ENCODE data around the gene CRYGB.

CRYGB gene, protein sequence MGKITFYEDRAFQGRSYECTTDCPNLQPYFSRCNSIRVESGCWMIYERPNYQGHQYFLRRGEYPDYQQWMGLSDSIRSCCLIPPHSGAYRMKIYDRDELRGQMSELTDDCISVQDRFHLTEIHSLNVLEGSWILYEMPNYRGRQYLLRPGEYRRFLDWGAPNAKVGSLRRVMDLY
- total RNA-seq, result 0 reads per million in 2 donors

DNA sequence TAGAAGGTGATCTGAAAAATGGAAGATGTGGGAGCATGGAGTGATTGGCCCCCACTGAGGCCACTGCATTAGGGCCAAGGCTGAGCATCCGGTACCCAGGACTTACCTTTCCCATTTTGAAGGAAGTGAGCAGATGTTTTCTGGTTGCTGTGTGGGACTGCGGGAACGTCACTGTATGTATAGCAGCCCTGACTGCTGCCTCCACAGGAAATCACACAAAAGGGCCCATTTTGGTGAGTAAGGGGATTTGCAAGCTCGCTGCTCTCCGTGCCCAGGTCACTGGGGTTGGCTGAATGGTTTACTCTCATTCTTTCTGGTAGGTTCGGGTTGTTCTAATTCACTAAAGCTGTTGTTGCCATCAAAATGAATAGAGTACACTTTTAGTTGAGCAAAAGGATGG lies at the start of gene CRYGB:
Gene CRYGB (minus strand): TSS at position 153 of the 400 bp plus-strand sequence. CDS start 38 bp downstream, at position 115.
- no peak for DNase-seq

DNA sequence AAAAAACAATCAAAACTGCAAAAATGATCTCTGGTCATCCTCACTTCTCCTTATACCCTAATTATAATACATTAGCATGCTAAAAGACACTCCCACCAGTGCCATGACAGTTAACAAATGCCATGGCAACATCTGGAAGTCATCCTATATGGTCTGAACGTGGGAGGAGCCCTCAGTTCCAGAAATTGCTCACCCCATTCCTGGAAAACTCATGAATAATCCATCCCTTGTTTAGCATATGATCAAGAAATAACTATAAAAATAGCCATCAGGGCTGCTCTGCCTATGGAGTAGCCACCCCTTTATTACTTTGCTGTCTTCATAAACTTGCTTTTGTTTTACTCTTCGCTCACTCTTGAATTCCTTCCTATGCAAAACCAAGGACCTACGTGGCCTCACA lies 49.6 kb upstream of the CRYGB start:
- DNase-seq, result no peak

DNA sequence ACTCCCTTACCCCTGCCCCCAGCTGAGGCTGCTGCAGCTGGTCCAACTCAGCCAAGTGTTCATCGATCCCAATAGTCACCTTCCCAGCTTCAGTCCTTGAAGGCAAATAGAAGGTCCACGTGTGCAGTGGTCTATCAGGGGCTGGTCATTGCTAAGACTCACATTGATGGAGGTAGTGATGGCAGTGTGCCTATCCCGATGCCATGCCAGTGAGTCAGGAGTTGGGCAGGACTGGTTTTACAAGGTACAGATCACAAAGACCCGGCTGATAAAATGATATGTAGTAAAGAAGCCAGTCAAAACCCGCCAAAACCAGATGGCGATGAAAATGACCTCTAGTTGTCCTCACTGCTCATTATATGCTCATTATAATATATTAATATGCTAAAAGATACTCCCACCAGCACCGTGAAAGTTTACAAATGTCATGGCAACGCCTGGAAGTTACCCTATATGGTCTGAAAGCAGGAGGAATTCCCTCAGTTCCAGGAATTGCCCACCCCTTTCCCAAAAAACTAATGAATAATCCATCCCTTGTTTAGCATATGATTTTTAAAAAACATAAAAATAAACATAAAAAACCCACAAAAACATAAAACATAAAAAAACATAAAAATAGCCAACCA lies 46.8 kb upstream of the CRYGB start:
- DNase-seq, result no peak

DNA sequence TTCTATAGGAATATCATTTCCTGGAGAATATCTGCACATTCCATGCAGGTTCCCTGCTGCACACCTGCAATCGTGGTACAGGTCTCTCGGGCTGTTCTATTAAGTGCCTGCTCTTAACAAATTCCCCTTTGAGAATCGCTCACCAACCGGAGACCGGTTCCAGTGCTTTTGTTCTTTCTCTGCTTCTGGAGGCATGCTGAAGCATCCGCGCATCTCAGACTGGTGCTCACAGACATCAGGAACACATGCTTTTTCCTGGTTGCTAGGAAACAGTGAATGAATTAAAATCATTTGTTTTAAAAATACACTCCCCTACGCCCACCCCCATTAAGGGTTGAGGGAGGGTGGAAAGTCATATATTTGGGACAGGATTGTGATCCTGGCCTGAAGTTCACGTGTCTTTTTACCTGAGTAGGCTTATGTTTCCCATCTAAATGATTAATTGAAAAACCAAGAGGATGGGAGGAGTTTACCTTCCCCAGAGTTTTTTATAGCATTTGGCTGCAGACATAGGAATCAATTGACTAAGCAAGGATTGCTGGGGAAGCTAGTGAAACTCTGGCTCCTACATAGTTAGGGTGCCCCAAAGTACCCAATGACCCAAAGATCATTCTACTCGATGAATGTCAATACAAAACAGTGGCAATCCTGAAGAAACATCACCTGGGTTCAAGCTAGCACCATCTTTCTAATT lies 44.0 kb upstream of the CRYGB start, which contains the start of gene C2orf80:
Gene C2orf80 (minus strand): TSS at position 221 of the 694 bp plus-strand sequence. CDS start 3,044 bp downstream, outside the sequence.
- no peak for DNase-seq

DNA sequence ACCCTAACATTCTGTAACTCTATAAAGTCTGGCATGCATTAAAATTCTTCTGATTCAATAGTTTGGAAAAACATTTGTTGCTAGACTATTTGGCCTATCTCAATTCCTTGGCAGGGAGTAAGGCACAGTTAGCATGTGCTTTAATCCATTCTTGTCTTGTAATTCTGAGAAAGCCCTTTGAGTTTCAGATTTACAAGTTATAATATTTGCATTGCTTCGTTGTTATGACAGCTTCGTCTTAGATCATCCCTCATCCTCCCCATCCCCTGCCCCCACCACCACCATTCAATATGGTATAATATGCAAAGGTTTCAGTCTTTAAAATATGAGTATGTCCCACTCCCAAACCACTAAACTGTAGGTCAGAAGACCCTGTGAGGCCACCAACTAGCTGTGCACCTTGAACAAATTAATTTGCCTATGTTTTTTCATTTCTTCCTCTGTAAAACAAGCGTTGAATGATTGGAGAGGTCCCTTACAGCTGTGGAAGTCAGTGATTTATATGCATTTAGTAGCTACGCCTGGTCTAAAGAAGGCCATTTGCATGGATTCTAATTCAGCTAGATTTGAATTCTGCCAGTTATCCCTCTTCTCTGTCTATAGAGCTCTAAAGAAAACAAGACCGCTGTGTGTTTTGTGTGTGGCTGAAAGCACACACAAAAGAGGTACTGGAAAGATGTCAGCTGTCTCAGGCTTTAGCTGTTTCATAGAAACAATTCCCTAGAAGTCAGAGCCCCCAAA lies 43.3 kb upstream of the CRYGB start:
- no peak for DNase-seq

DNA sequence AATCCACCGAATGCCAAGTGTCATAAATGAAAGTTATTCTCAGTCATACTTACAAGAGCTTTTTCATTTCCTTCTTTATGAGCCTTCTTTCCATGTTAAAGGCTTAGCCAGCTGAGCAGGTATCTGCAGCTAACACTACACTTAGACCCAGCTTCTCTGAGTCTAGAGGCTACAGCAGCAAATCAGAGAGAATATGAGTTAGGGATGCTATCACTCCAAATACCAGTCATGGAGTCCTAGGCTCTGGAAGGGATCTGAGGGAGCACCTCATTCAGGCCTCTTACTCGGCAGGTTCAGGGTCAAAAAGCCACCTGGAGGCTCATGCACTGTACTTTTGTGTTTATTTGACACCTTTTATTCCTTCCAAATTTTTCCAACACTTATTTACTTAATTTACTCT lies 40.9 kb upstream of the CRYGB start:
- no peak for DNase-seq

DNA sequence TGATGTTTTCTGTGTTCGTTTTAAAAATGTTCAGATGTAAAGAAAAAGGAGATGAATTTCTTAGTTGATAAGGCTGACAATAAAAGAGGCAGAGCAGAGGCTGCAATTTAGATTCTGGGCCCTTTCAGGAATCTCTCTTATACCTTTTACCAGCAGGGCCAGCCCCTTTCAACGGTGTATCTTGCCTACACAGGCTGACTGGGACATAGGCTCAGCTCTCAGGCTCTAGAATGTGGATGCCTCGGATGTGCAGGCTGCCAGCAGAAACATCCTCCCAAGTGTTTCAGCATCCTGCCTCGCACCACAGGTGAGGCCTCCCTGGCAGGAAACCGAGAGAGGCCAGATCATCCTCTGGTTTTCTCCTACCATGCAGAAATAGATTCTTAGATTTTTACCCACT lies 40.5 kb upstream of the CRYGB start:
- DNase-seq, result no peak

DNA sequence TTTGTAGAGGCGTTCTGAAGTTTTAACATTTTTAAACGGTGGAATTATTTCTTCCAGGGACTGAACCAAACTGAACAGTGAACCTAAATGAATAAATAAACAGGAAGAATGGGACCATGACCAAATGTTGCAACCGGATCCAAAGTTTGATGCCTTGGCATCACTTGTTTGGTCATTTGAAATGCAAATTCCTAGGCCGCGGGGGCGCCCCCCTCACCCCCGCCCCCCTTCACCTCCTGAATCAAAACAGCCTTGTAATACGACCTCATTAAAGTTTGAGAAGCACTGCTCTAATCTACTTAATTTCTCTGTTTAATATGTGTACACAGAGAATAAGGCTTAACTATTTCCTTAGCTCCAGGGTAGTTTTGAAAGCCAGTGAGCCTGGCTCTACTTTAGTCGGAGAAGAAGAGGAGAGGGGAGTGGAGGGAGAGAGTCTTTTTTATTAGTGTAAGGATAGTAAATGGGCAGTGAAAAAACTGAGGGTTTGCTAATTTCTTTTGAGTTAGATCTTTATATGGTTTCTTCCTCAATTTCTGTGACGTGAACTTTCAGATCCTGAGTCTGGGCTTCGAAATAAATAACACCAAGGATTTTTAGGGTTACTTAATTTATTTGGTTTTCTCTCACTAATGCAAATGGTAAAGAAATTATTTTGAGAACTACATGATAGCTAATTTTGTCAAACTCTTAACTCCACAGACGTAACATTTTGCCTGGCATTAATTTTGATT lies 38.2 kb upstream of the CRYGB start:
- DNase-seq, result no peak

DNA sequence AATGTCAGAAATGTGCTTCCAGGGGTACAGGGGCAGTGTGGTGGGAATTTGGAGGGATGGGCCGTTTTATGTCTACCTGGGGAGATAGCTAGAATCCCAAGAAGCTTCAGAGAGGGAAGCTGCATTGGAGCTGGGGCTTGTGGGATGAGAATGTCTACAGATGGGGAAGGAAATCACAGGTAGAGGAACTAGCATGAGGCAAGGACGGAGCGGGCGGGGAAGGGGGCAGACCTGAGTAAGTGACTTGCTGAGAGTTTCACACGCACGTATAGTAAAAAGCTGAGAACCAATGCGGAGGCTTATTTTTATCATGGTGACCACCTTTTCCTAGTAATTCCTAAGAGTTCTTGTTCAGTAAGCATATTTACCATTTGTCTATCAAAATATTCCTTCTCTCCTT lies 37.6 kb upstream of the CRYGB start:
- DNase-seq, result no peak

DNA sequence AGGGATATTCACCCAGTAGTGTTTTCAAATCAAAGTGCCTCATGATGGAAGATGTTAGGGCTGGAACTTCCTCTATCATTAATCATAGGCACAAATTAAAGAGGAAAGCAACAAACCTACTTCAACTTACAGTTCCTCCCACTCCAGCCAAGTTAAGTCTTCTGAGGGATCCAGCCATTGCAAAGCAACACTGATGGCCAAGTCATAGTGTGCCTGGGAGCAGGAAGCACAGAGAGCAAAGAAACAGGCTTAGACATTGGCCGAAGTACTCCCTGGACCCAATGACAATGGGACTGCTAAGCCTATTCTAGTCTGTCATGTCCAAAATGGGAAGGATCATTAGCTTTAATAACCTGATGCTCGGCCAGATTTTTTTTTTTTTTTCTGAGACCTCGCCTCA lies 36.9 kb upstream of the CRYGB start:
- DNase-seq, result no peak

DNA sequence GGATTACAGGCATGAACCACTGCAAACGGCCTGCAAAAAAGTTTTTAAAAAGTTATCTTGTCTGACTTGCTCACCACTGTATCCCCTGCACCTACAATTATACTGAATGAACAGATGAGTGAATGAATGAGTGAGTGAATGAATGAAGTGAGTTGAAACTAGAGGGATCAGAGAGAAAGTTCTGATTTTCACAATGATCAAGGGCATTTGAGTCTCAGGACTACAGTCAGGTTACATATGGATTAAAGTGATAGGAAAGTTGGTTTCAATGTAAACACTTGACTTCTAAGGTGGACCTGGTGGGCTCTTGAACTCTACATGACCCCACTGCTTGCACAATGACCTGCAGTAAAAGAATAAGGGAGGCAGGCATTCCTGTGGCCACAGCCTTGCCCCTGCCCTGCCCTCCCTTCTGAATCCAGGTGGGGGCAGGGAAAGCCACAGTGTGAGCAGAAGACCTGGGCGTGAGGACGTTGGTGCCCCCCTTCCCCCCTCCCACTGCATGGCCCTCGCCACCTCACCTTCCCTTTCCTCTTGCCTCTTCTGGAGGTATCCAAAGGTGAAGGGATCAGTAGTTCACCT lies 33.2 kb upstream of the CRYGB start:
- no peak for DNase-seq

DNA sequence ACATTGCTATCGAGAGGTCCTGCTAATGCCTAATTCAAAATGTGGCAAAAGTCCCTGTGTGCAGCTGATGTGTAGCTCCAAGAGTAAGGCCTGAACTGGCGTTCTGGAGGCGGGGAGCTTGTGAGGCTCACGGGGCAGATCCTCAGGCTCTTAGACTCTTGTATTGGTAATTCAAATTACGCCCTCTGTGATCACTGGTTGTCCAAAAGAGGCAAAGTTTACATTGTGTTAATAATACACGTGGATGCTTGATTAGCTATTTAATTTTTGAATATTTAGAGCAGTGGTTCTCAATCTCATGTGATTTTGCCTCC lies 29.8 kb upstream of the CRYGB start:
- no peak for DNase-seq

DNA sequence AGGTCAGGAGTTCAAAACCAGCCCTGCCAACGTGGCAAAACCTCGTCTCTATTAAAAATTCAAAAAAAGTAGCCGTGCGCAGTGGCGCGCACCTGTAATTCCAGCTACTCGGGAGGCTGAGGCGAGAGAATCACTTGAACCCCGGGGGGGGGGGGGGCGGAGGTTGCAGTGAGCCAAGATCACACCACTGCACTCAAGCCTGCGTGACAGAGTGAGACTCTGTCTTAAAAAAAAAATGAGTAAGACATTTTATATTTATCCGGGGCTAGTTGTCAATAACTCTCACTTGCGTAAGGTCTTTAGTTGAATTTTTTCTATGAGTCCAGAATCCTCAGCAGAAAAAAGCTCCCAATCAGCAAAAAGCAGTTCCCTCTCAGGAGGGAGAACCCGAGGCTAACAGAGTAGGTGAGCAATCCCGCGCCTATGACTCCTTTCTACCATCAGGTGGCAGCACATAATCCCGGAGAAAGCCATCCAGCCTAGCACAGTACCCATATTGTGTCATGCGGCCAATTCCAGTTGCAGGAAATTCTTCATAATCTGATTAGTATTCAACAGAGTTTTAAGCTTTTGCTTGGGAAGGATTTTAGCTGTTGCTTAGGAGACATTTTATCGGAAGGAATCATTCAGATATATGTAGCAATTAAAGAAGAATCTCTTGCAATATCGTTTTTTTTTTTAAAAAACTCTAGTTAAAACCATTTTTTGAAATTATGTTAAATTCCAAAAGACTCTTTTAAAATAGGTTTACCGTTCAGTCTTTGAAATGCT lies 29.3 kb upstream of the CRYGB start:
- DNase-seq, result no peak

DNA sequence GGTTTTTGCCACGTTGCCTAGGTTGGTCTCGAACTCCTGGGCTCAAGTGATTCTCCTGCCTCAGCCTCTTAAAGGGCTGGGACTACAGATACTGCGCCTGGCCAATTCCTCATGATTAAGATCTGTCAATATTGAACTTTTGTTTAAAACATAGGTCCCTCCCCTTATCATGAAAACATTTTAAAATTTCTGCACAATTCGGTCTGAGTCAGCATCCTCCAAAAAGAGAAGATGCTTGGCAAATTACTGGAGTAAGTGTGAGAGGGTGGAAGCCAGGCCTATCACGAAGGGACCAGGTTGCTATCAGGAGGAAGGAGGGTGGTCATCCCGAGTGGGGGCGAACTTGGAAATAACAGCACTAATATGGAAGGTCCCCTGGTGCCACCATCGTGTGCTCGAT lies 28.2 kb upstream of the CRYGB start:
- no peak for DNase-seq

DNA sequence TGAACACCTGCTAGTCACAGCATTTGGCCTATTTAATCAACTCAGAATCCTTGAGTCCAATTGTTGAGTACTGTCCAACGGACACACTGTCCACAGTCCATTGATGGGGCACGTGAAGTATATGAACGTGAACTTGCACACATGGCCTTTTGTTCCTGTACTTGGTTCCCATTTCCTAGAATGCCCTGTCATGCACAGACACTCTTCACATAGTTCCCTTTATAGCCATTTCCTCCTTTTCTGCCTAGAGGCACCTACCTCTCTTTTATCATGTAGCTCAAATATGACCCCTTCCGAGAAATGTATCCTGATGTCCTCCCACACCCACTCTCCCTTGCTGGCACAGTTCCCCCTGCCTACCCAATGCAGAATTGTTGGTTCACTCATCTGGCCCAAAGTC lies 26.2 kb upstream of the CRYGB start:
- no peak for DNase-seq

DNA sequence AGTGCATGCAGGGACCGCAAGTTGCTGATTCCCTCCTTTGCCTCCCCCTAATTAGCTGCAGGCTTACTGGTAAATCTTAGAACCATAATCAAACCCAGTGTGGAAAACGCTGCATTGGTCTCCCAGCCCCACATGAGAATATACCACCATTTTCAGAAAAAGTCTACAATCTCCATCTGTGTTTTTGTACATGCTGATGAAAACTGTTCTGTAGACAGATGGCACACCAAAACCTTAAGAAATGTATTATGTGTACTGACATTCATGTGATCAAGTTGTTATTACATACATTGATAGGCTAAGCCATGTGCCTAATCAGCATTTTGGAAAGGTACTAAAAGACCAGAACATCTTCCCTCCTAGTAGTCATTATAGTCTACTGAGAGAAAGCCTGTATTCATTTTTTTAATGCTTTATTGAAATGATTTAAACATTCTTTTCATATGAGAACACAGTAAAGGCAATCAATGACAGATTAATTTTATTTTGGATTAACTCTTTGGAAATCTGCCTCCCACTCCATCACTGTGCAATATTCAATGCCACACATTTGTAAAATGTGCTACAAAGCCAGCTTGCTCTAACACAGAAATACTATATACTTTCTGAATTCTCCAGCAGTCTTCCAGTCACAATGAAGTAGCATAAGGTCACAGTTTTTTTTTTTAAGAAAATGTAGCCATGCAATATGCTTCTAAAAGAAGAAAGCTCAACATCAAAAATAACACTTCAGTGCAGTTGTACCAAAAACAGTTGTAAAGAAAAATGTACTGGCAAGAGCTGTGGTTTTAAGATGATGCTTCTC lies 19.2 kb upstream of the CRYGB start:
- DNase-seq, result no peak

DNA sequence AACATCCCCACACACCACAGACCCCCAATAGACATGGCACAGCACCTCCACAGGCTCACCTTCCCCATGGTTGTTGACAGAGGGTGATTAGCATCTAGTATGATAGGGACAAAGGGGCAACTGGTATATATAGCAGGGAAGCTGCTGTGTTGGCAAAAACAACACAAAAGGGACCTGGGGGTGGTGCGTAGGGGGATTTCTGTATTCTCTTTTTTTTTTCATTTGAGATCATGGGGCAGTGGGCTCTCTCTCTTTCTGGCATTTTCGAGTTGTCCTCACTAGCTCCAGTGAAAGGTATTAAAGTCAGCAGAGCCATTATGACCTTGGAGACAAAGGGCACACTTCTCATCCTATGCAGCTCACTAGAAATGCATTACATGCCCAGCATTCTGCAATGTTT lies 17.5 kb upstream of the CRYGB start, which contains the start of gene CRYGA:
Gene CRYGA (minus strand): TSS at position 101 of the 400 bp plus-strand sequence. CDS start 33 bp downstream, at position 68.
- no peak for DNase-seq

DNA sequence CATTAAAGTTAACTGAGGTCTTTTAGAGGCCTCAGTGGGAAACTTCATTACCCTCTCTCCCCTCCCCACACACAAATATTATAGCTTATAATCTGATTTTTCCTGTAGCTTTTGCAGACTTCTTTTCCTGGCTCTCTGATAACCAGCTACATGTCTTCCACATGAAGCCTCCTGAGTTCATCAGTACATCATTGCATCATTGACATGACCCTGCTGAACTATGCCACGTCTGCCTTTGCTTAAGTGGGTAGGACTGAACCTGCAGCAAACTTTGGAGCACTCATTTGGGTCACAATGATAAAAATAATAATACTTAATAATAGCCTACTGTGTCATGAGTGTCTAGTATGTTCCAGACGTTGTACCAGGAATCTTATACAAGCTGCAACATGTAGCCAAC lies 10.5 kb upstream of the CRYGB start:
- no peak for DNase-seq

DNA sequence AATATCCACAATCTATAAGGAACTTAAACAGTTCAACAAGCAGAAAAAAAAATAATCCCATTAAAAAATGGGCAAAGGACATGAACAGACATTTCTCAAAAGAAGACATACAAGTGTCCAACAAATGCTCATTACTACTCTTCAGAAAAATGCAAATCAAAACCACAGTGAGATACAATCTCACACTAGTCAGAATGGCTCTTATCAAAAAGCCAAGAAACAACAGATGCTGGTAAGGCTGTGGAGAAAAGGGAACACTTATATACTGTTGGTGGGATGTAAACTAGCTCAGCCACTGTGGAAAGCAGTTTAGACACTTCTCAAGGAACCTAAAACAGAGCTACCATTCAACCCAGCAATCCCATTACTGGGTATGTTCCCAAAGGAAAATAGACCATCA lies 7.2 kb upstream of the CRYGB start:
- no peak for DNase-seq

DNA sequence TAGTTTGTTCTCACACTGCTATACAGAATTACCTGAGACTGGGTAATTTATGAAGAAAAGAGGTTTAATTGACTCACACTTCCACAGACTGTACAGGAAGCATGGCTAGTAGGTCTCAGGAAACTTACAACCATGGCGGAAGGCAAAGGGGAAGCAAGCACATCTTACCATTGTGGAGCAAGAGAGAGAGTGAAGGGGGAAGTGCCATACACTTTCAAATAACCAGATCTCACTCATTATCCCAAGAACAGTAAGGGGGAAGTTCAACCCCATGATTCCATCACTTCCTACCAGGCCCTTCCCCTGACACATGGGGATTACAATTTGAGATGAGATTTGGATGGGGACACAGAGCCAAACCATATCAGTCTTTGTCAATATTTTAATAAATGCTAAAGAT lies 5.0 kb upstream of the CRYGB start:
- no peak for DNase-seq

DNA sequence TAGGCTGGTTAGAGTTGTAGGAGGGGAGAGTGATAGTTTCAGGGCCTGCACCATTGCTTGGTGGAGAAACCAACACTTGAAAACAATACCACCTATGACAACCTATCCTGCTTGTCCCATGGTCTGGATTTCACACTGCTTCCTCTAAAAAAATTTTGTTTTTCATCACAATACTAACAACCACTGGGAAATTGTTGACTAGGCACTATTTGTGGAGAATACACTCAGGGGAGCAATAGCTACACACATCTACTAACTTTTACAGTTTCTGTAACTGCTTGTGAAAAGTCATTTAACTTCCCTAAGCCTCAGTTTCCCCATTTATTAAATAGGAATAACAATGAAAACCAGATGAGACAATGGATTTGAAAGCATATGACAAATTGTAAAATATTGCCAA lies 4.1 kb upstream of the CRYGB start:
- no peak for DNase-seq

Measured in activated gamma-delta T cell (primary cell).